ENCODE data around the gene CAMK1D. TPM values are rescaled to one million over a fixed set of nuclear protein-coding genes. Genes with fewer than 3 reads are reported as not detected.

CAMK1D gene
- total and polyA plus RNA-seq, 2 experiments from 2014 or later, result 4.6 to 7.2 TPM

DNA sequence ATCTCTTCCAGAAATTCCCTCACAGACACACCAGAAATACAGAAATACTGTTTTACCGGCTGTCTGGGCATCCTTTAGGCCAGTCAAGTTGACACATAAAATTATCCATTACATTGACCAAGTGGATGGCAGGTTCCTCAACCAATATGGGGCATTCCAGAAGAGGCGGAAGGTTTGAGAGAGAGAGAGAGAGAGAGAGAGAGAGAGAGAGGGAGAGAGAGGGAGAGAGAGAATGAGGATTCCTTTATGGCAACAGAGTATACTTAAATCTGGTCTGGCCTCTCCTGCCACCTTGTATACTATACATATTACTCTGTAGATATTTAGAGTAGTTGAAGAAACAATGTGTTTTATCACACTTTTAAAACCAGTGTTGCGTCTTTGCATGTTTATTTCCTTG lies 214.1 kb downstream of the CAMK1D start:
- Histone ChIP-seq H3K4me2 (no peak overlapping the region), H3F3A (replicated peaks; ENCODE audit: low read depth) (no peaks in the 10 kb centered on the region), H2AFZ (no peak overlapping the region), H3K4me1 (ENCODE audit: insufficient read depth) (no peaks in the 10 kb centered on the region), H3K27me3 (ENCODE audit: insufficient read depth) (no peaks in the 10 kb centered on the region), H3K79me2 (replicated peaks; ENCODE audit: insufficient read depth) (no peaks in the 10 kb centered on the region), H3K9me2 (ENCODE audit: insufficient read depth) (no peaks in the 10 kb centered on the region), H3K27ac (ENCODE audit: low read depth) (no peak overlapping the region), H3K4me3 (no peak overlapping the region), H3K36me3 (ENCODE audit: insufficient read depth) (no peaks in the 10 kb centered on the region), H4K20me1 (replicated peaks; ENCODE audit: insufficient read depth) (no peaks in the 10 kb centered on the region)
- Mint-ChIP-seq H3K9me3 (no peaks in the 10 kb centered on the region; the same call in 1 of the 3 replicates), H3K27ac (no peak overlapping the region), H3K36me3 (ENCODE audit: low read depth) (no peaks in the 10 kb centered on the region), H3K27me3 (ENCODE audit: insufficient read depth, low read depth, poor library complexity) (peaks cover 3% of the 10 kb centered on the region), H3K4me1 (peaks cover 8% of the 10 kb centered on the region), H3K4me3 (no peak overlapping the region)
- TF ChIP-seq ZNF331 (CRISPR knock-in tag; IDR thresholded peaks at IDR 0.05; ENCODE audit: low read depth) (no peak), ZNF114 (CRISPR knock-in tag; IDR thresholded peaks at IDR 0.05) (no peak), EZH2 (IDR thresholded peaks at IDR 0.05; ENCODE audit: low read depth, unreplicated experiment) (no peak), CREB1 (CRISPR knock-in tag; IDR thresholded peaks at IDR 0.05; ENCODE audit: low read depth) (no peak), EZH2phosphoT487 (IDR thresholded peaks at IDR 0.05; ENCODE audit: unreplicated experiment) (no peak), STAT1 (IDR thresholded peaks at IDR 0.05; ENCODE audit: unreplicated experiment) (no peak), POLR2AphosphoS5 (IDR thresholded peaks at IDR 0.05; ENCODE audit: low read depth) (no peak), JUNB (IDR thresholded peaks at IDR 0.05; ENCODE audit: unreplicated experiment) (no peak)
- TF ChIP-seq, protein P1, sequence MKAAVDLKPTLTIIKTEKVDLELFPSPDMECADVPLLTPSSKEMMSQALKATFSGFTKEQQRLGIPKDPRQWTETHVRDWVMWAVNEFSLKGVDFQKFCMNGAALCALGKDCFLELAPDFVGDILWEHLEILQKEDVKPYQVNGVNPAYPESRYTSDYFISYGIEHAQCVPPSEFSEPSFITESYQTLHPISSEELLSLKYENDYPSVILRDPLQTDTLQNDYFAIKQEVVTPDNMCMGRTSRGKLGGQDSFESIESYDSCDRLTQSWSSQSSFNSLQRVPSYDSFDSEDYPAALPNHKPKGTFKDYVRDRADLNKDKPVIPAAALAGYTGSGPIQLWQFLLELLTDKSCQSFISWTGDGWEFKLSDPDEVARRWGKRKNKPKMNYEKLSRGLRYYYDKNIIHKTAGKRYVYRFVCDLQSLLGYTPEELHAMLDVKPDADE (IDR thresholded peaks at IDR 0.05), result no peak
- TF ChIP-seq, protein P2, sequence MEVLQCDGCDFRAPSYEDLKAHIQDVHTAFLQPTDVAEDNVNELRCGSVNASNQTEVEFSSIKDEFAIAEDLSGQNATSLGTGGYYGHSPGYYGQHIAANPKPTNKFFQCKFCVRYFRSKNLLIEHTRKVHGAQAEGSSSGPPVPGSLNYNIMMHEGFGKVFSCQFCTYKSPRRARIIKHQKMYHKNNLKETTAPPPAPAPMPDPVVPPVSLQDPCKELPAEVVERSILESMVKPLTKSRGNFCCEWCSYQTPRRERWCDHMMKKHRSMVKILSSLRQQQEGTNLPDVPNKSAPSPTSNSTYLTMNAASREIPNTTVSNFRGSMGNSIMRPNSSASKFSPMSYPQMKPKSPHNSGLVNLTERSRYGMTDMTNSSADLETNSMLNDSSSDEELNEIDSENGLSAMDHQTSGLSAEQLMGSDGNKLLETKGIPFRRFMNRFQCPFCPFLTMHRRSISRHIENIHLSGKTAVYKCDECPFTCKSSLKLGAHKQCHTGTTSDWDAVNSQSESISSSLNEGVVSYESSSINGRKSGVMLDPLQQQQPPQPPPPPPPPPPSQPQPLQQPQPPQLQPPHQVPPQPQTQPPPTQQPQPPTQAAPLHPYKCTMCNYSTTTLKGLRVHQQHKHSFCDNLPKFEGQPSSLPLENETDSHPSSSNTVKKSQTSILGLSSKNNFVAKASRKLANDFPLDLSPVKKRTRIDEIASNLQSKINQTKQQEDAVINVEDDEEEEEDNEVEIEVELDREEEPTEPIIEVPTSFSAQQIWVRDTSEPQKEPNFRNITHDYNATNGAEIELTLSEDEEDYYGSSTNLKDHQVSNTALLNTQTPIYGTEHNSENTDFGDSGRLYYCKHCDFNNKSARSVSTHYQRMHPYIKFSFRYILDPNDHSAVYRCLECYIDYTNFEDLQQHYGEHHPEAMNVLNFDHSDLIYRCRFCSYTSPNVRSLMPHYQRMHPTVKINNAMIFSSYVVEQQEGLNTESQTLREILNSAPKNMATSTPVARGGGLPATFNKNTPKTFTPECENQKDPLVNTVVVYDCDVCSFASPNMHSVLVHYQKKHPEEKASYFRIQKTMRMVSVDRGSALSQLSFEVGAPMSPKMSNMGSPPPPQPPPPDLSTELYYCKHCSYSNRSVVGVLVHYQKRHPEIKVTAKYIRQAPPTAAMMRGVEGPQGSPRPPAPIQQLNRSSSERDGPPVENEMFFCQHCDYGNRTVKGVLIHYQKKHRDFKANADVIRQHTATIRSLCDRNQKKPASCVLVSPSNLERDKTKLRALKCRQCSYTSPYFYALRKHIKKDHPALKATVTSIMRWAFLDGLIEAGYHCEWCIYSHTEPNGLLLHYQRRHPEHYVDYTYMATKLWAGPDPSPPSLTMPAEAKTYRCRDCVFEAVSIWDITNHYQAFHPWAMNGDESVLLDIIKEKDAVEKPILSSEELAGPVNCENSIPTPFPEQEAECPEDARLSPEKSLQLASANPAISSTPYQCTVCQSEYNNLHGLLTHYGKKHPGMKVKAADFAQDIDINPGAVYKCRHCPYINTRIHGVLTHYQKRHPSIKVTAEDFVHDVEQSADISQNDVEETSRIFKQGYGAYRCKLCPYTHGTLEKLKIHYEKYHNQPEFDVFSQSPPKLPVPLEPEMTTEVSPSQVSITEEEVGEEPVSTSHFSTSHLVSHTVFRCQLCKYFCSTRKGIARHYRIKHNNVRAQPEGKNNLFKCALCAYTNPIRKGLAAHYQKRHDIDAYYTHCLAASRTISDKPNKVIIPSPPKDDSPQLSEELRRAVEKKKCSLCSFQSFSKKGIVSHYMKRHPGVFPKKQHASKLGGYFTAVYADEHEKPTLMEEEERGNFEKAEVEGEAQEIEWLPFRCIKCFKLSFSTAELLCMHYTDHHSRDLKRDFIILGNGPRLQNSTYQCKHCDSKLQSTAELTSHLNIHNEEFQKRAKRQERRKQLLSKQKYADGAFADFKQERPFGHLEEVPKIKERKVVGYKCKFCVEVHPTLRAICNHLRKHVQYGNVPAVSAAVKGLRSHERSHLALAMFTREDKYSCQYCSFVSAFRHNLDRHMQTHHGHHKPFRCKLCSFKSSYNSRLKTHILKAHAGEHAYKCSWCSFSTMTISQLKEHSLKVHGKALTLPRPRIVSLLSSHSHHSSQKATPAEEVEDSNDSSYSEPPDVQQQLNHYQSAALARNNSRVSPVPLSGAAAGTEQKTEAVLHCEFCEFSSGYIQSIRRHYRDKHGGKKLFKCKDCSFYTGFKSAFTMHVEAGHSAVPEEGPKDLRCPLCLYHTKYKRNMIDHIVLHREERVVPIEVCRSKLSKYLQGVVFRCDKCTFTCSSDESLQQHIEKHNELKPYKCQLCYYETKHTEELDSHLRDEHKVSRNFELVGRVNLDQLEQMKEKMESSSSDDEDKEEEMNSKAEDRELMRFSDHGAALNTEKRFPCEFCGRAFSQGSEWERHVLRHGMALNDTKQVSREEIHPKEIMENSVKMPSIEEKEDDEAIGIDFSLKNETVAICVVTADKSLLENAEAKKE (CRISPR knock-in tag; IDR thresholded peaks at IDR 0.05), result no peak
- TF ChIP-seq, protein P3, sequence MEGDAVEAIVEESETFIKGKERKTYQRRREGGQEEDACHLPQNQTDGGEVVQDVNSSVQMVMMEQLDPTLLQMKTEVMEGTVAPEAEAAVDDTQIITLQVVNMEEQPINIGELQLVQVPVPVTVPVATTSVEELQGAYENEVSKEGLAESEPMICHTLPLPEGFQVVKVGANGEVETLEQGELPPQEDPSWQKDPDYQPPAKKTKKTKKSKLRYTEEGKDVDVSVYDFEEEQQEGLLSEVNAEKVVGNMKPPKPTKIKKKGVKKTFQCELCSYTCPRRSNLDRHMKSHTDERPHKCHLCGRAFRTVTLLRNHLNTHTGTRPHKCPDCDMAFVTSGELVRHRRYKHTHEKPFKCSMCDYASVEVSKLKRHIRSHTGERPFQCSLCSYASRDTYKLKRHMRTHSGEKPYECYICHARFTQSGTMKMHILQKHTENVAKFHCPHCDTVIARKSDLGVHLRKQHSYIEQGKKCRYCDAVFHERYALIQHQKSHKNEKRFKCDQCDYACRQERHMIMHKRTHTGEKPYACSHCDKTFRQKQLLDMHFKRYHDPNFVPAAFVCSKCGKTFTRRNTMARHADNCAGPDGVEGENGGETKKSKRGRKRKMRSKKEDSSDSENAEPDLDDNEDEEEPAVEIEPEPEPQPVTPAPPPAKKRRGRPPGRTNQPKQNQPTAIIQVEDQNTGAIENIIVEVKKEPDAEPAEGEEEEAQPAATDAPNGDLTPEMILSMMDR (conservative IDR thresholded peaks at IDR 0.05; ENCODE audit: low read depth in 2 of 2), result no peak
- TF ChIP-seq, protein P4, sequence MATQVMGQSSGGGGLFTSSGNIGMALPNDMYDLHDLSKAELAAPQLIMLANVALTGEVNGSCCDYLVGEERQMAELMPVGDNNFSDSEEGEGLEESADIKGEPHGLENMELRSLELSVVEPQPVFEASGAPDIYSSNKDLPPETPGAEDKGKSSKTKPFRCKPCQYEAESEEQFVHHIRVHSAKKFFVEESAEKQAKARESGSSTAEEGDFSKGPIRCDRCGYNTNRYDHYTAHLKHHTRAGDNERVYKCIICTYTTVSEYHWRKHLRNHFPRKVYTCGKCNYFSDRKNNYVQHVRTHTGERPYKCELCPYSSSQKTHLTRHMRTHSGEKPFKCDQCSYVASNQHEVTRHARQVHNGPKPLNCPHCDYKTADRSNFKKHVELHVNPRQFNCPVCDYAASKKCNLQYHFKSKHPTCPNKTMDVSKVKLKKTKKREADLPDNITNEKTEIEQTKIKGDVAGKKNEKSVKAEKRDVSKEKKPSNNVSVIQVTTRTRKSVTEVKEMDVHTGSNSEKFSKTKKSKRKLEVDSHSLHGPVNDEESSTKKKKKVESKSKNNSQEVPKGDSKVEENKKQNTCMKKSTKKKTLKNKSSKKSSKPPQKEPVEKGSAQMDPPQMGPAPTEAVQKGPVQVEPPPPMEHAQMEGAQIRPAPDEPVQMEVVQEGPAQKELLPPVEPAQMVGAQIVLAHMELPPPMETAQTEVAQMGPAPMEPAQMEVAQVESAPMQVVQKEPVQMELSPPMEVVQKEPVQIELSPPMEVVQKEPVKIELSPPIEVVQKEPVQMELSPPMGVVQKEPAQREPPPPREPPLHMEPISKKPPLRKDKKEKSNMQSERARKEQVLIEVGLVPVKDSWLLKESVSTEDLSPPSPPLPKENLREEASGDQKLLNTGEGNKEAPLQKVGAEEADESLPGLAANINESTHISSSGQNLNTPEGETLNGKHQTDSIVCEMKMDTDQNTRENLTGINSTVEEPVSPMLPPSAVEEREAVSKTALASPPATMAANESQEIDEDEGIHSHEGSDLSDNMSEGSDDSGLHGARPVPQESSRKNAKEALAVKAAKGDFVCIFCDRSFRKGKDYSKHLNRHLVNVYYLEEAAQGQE (IDR thresholded peaks at IDR 0.05; ENCODE audit: unreplicated experiment), result no peak
- ATAC-seq (no peak), DNase-seq (ENCODE audit: low spot score) (no peak)
